Measurements from ENCODE around the gene GRIP2.

The GRIP2 gene

GRCh38 chr3:14455571-14456317 lies 84.4 kb downstream of the GRIP2 start:
- DNase-seq (ENCODE audit: extremely low read depth, low read depth) = no peak
- TF ChIP-seq CTCF (IDR thresholded peaks at IDR 0.05; ENCODE audit: low read depth, low read length) = no peak

- no peak for DNase-seq (ENCODE audit: extremely low read depth, low read depth)
- TF ChIP-seq CTCF (IDR thresholded peaks at IDR 0.05; ENCODE audit: low read depth, low read length) = no peak
Measured at GRCh38 chr3:14454639-14455310, 85.4 kb downstream of the GRIP2 start.

GRCh38 chr3:14453876-14454638 lies 86.1 kb downstream of the GRIP2 start:
- no peak for TF ChIP-seq CTCF (IDR thresholded peaks at IDR 0.05; ENCODE audit: low read depth, low read length)
- DNase-seq (ENCODE audit: extremely low read depth, low read depth) = no peak

- DNase-seq (ENCODE audit: extremely low read depth, low read depth) = peak; percentile 97
- no peak; the same call in none of the 2 replicates for TF ChIP-seq CTCF (IDR thresholded peaks at IDR 0.05; ENCODE audit: low read depth, low read length)
Measured at GRCh38 chr3:14452740-14453710, 87.1 kb downstream of the GRIP2 start.

- TF ChIP-seq CTCF (IDR thresholded peaks at IDR 0.05; ENCODE audit: low read depth, low read length) = no peak
- peak; percentile 72 for DNase-seq (ENCODE audit: extremely low read depth, low read depth)
Measured at GRCh38 chr3:14451844-14452739, 88.0 kb downstream of the GRIP2 start.
